Glutamatergic neuron (in vitro differentiated cells): ENCODE results near the gene C2orf76. TPM values are rescaled to one million over a fixed set of nuclear protein-coding genes. Genes with fewer than 3 reads are reported as not detected.
"Not testable (repeated sequence)": the region's sequence is repeated elsewhere in the genome, so short reads cannot be mapped to it uniquely, and the experiment has no call there.

Source experiments
- DNase-seq: peaks from one replicate; pipeline ENCODE4 v3.0.0; 2022
- H3K27ac Mint-ChIP-seq: one replicate; pipeline ENCODE4 v1.8.0; 2020; ENCODE audit warnings: mild to moderate bottlenecking, mixed read lengths, inconsistent platforms; ENCODE audit not compliant: unreplicated experiment
- H3K27me3 Mint-ChIP-seq: one replicate; pipeline ENCODE4 v1.8.0; 2020; ENCODE audit warnings: mild to moderate bottlenecking, moderate library complexity, mixed read lengths, inconsistent platforms; ENCODE audit not compliant: unreplicated experiment
- H3K36me3 Mint-ChIP-seq: one replicate; pipeline ENCODE4 v1.8.0; 2020; ENCODE audit warnings: mild to moderate bottlenecking, mixed read lengths, inconsistent platforms; ENCODE audit not compliant: unreplicated experiment
- H3K4me1 Mint-ChIP-seq: one replicate; pipeline ENCODE4 v1.8.0; 2020; ENCODE audit warnings: mild to moderate bottlenecking, low read depth, mixed read lengths, inconsistent platforms; ENCODE audit not compliant: unreplicated experiment
- H3K4me3 Mint-ChIP-seq: one replicate; pipeline ENCODE4 v1.8.0; 2020; ENCODE audit warnings: mild to moderate bottlenecking, mixed read lengths, inconsistent platforms; ENCODE audit not compliant: unreplicated experiment
- H3K9me3 Mint-ChIP-seq: one replicate; pipeline ENCODE4 v1.8.0; 2020; ENCODE audit warnings: mild to moderate bottlenecking, moderate library complexity, mixed read lengths, inconsistent platforms; ENCODE audit not compliant: unreplicated experiment
- CTCF ChIP-seq: fragments of 200-600 bp; sonication (generic); IDR thresholded peaks from one replicate; pipeline ENCODE4 v1.5.0; 2021; ENCODE audit not compliant: partially characterized antibody, unreplicated experiment
- total RNA-seq: library from RNA; stranded (reverse); fragmentation: NEBNext Ultra II Directional; extraction: Animal tissue kit (Norgen Biotek cat#: 25700); gene quantifications from one replicate; pipeline ENCODE4 v1.2.1, GENCODE V29; 2021; ENCODE audit not compliant: unreplicated experiment

The C2orf76 gene
- total RNA-seq, 1 donor from 2014 or later: 10.4 TPM

GRCh38 chr2:119282146-119282995 lies 84.3 kb downstream of the C2orf76 start:
- no peak for TF ChIP-seq CTCF
- no peak overlapping the region for H3K27ac Mint-ChIP-seq
- H3K4me1 Mint-ChIP-seq: no peaks in the 10 kb centered on the region
- no peak overlapping the region for H3K4me3 Mint-ChIP-seq
- no peaks in the 10 kb centered on the region for H3K36me3 Mint-ChIP-seq
- no peak for DNase-seq
- no peaks in the 10 kb centered on the region for H3K27me3 Mint-ChIP-seq
- H3K9me3 Mint-ChIP-seq: no peaks in the 10 kb centered on the region

- no peak overlapping the region for H3K4me3 Mint-ChIP-seq
- no peak for DNase-seq
- H3K27ac Mint-ChIP-seq: no peak overlapping the region
- H3K27me3 Mint-ChIP-seq: no peaks in the 10 kb centered on the region
- H3K4me1 Mint-ChIP-seq: no peaks in the 10 kb centered on the region
- no peak for TF ChIP-seq CTCF
- no peaks in the 10 kb centered on the region for H3K36me3 Mint-ChIP-seq
- no peaks in the 10 kb centered on the region for H3K9me3 Mint-ChIP-seq
Observed at GRCh38 chr2:119280680-119281079, 86.0 kb downstream of the C2orf76 start.

- TF ChIP-seq CTCF: no peak
- Mint-ChIP-seq H3K27me3 (no peaks in the 10 kb centered on the region), H3K4me1 (no peaks in the 10 kb centered on the region), H3K27ac (no peak overlapping the region), H3K9me3 (no peaks in the 10 kb centered on the region), H3K4me3 (no peak overlapping the region), H3K36me3 (no peaks in the 10 kb centered on the region)
- DNase-seq: no peak
Observed at GRCh38 chr2:119279666-119280065, 87.0 kb downstream of the C2orf76 start.

- Mint-ChIP-seq H3K27ac (no peak overlapping the region), H3K4me1 (no peaks in the 10 kb centered on the region), H3K9me3 (no peaks in the 10 kb centered on the region), H3K27me3 (no peaks in the 10 kb centered on the region), H3K36me3 (no peaks in the 10 kb centered on the region), H3K4me3 (no peak overlapping the region)
- DNase-seq: no peak
- TF ChIP-seq CTCF: no peak
Observed at GRCh38 chr2:119278946-119279345, 87.7 kb downstream of the C2orf76 start.

- H3K27ac Mint-ChIP-seq, DNase-seq, H3K36me3 Mint-ChIP-seq, H3K4me3 Mint-ChIP-seq, H3K9me3 Mint-ChIP-seq, H3K4me1 Mint-ChIP-seq, H3K27me3 Mint-ChIP-seq: not testable (repeated sequence)
Observed at GRCh38 chr2:119278385-119278784, 88.2 kb downstream of the C2orf76 start.
